ENCODE measurements around the gene SPEN.
A peak's percentile ranks its signal among the peaks of the same experiment; 100 is the strongest.

The SPEN gene

GRCh38 chr1:15952317-15953258 lies 105.1 kb downstream of the SPEN start:
- Histone ChIP-seq H3K27me3 (no peaks in the 10 kb centered on the region), H3K27ac (peak overlapping the region; percentile 83), H3K4me1 (peaks cover 89% of the 10 kb centered on the region), H3K4me3 (no peak overlapping the region; the same call in 1 of the 2 replicates), H4K20me1 (peaks cover 100% of the 10 kb centered on the region), H3K9ac (peak overlapping the region; percentile 74), H3K9me3 (no peaks in the 10 kb centered on the region), H3K4me2 (peak overlapping the region; percentile 95), H3K36me3 (peaks cover 65% of the 10 kb centered on the region)
- no peak for TF ChIP-seq Cebpa-rat (IDR thresholded peaks at IDR 0.05)

DNA sequence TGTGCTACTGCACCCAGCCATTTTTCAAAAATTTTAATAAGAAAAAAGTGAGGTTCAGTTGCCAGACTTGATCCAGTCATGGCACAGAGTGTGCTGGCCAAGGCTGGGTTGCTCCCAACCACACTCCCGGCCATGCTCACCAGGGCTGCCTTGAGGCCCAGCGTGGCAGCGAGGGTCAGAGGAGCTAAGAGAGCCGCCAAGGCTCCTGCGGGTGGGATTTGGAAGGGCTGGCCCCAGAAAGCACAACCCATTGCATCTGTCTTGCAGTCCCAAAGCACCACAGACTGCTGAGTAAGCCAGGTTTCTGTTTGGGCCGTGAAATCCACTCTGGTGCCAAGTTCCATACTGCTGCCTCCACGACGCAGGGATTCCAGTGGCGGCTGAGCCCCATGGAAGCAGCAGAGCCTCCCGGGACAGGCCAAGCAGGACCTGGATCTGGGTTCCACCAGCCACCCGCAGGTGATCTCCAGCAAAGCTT lies 105.8 kb downstream of the SPEN start:
- no peaks in the 10 kb centered on the region for H3K27me3 ChIP-seq
- H3K36me3 ChIP-seq: peaks cover 61% of the 10 kb centered on the region
- H3K4me3 ChIP-seq: no peak overlapping the region
- no peak for TF ChIP-seq Cebpa-rat (IDR thresholded peaks at IDR 0.05)
- no peaks in the 10 kb centered on the region for H3K9me3 ChIP-seq
- H3K27ac ChIP-seq: peak overlapping the region; percentile 83
- peak overlapping the region; percentile 95 for H3K4me2 ChIP-seq
- peaks cover 91% of the 10 kb centered on the region for H3K4me1 ChIP-seq
- H4K20me1 ChIP-seq: peaks cover 100% of the 10 kb centered on the region
- H3K9ac ChIP-seq: peak overlapping the region; percentile 36; the same call in 1 of the 2 replicates

DNA sequence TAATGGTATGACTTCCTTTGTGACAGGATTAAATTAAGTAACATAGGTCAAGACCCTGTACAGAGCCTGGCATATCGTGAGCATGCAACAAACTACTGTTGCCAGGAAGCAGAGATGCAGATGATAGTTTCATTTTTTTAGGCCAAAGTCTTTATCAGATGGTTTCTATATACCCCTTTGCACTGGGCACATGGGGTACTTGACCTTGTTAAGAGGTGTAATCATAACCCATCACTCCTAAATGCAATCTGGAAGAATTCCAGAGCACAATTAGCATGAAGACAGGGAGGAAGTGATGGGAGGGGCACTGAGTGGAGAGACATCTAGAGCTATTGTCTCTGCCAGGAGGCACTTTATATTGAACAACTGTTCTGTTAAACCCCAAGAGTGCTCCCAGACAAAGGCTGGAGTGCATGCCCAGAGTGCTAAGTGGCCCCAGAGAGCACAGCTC lies 106.3 kb downstream of the SPEN start:
- Histone ChIP-seq H3K27ac (peak overlapping the region; percentile 83), H3K4me1 (peaks cover 94% of the 10 kb centered on the region), H3K27me3 (no peaks in the 10 kb centered on the region), H3K4me3 (no peak overlapping the region), H3K9ac (peak overlapping the region; percentile 36; the same call in 1 of the 2 replicates), H3K4me2 (peak overlapping the region; percentile 95), H3K9me3 (no peaks in the 10 kb centered on the region), H4K20me1 (peaks cover 100% of the 10 kb centered on the region), H3K36me3 (peaks cover 63% of the 10 kb centered on the region)
- TF ChIP-seq Cebpa-rat (IDR thresholded peaks at IDR 0.05): no peak

GRCh38 chr1:15954316-15954715 lies 106.8 kb downstream of the SPEN start:
- Histone ChIP-seq H3K9ac (no peak overlapping the region), H3K27me3 (no peaks in the 10 kb centered on the region), H3K27ac (peak overlapping the region; percentile 31; the same call in 1 of the 2 replicates), H4K20me1 (peaks cover 98% of the 10 kb centered on the region), H3K4me1 (peaks cover 94% of the 10 kb centered on the region), H3K9me3 (no peaks in the 10 kb centered on the region), H3K4me2 (peak overlapping the region; percentile 95), H3K36me3 (peaks cover 62% of the 10 kb centered on the region), H3K4me3 (no peak overlapping the region)
- TF ChIP-seq Cebpa-rat (IDR thresholded peaks at IDR 0.05): no peak

DNA sequence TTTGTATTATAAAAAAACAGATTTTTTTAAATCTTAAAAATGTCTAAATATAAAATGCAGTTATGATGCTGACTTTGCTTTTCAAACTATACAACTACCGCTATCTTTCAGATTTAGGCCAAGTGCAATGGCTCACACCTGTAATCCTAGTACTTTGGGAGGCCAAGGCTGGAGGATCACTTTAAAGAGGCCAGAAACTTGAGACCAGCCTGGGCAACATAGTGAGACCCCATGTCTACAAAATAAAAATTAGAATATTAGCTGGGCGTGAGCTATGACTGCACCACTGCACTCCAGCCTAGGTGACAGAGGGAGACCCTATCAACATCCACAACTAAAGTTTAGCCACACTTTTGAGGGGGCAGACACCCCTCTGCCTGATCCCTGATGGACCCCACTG lies 108.0 kb downstream of the SPEN start:
- H3K27ac ChIP-seq: no peak overlapping the region

DNA sequence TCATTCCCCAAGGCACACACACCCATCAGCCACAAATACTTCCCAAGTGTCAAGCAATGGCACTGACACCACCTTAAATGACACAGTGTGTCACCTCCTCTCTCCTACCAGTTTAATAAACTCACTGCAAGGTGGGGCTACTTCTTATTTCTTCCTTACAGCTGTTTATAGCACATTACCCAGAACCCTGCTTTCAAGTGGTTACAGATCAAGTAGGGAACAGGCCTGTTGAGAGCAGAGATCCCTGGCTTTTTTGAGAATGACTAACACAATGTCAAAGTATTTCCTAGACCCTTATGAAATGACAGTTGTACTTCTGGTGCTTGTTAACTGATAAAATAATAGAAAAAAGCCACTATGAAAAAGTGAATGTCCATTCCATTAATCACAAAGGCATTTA lies 108.6 kb downstream of the SPEN start:
- Histone ChIP-seq H3K36me3 (peaks cover 49% of the 10 kb centered on the region), H3K9ac (no peak overlapping the region), H3K4me3 (no peak overlapping the region), H3K4me1 (peaks cover 94% of the 10 kb centered on the region), H3K4me2 (peak overlapping the region; percentile 37), H3K27me3 (no peaks in the 10 kb centered on the region), H4K20me1 (peaks cover 97% of the 10 kb centered on the region), H3K27ac (peak overlapping the region; percentile 27; the same call in 1 of the 2 replicates), H3K9me3 (no peaks in the 10 kb centered on the region)
- TF ChIP-seq Cebpa-rat (IDR thresholded peaks at IDR 0.05): no peak

More for the DNA sequence above, 108.0 kb downstream of the SPEN start:
- H3K4me2 ChIP-seq: no peak overlapping the region; the same call in 1 of the 2 replicates
- no peaks in the 10 kb centered on the region for H3K27me3 ChIP-seq
- H3K9me3 ChIP-seq: no peaks in the 10 kb centered on the region
- H4K20me1 ChIP-seq: peaks cover 97% of the 10 kb centered on the region
- H3K9ac ChIP-seq: no peak overlapping the region
- peaks cover 94% of the 10 kb centered on the region for H3K4me1 ChIP-seq
- peaks cover 50% of the 10 kb centered on the region for H3K36me3 ChIP-seq
- H3K4me3 ChIP-seq: no peak overlapping the region
- TF ChIP-seq Cebpa-rat (IDR thresholded peaks at IDR 0.05): no peak

DNA sequence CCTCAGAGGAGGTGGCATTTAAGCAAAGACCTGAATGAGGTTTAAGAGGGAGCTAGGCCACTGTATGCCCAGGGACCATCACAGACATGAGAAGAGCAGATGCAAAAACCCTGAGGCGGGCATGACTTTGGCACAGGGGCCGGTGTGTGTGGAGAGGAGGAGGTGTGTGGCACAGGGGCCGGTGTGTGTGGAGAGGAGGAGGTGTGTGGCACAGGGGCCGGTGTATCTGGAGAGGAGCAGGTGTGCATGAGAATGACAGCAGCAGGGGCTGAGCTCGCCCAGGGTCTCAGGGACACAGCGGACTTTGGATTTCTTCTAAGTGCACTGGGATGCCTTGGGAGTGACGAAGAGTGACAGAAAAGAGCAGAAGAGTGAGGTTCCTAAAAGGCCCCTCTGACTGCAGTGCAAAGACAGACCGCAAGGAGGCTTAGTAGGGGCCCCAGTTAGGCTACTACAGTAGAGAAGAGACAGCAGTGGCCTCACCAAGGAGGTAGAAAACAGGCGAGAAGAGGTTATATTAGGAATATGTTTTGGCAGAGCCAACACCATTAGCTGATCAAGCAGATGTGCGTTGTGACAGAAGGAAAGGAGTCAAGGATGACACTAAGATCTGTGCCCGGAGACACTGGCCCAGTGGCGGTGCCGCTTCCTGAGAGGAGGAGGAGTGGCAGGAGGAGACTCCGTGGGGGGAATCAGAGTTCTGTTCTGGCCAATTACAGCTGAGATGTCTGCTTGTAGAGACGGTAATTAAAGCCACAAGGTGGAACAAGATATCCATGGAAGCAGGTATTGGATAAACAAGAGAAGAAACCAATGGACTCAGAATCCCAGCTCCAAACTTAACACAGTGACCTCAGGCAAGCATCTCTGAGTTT lies 110.0 kb downstream of the SPEN start:
- Histone ChIP-seq H3K9me3 (no peaks in the 10 kb centered on the region), H3K9ac (peak overlapping the region; percentile 16; the same call in 1 of the 2 replicates), H3K4me2 (peak overlapping the region; percentile 53), H3K27me3 (no peaks in the 10 kb centered on the region), H3K4me1 (peaks cover 94% of the 10 kb centered on the region), H3K36me3 (peaks cover 51% of the 10 kb centered on the region), H3K4me3 (no peak overlapping the region), H4K20me1 (peaks cover 97% of the 10 kb centered on the region), H3K27ac (no peak overlapping the region)
- no peak for TF ChIP-seq Cebpa-rat (IDR thresholded peaks at IDR 0.05)

- no peak for TF ChIP-seq Cebpa-rat (IDR thresholded peaks at IDR 0.05)
- peaks cover 50% of the 10 kb centered on the region for H3K36me3 ChIP-seq
- no peaks in the 10 kb centered on the region for H3K9me3 ChIP-seq
- H4K20me1 ChIP-seq: peaks cover 97% of the 10 kb centered on the region
- peak overlapping the region; percentile 16; the same call in 1 of the 2 replicates for H3K9ac ChIP-seq
- H3K27ac ChIP-seq: no peak overlapping the region; the same call in 1 of the 2 replicates
- H3K4me2 ChIP-seq: peak overlapping the region; percentile 53
- peaks cover 94% of the 10 kb centered on the region for H3K4me1 ChIP-seq
- H3K4me3 ChIP-seq: no peak overlapping the region
- H3K27me3 ChIP-seq: no peaks in the 10 kb centered on the region
These were observed 110.6 kb downstream of the SPEN start for GRCh38 chr1:15958111-15958510.

GRCh38 chr1:15958793-15959192 lies 111.3 kb downstream of the SPEN start:
- Histone ChIP-seq H3K4me3 (no peak overlapping the region), H3K27ac (peak overlapping the region; percentile 47; the same call in 1 of the 2 replicates), H3K27me3 (no peaks in the 10 kb centered on the region), H3K36me3 (peaks cover 43% of the 10 kb centered on the region), H3K4me2 (peak overlapping the region; percentile 53), H3K9ac (0 out of 2 replicates have a peak overlapping the region, but pooled peaks have one; percentile 16), H3K9me3 (no peaks in the 10 kb centered on the region), H3K4me1 (peaks cover 94% of the 10 kb centered on the region), H4K20me1 (peaks cover 97% of the 10 kb centered on the region)
- no peak for TF ChIP-seq Cebpa-rat (IDR thresholded peaks at IDR 0.05)

All from BLaER1 (cell line).